Right lobe of liver (tissue), 4 donors: Measurements from ENCODE around the gene MAP3K1.

Source experiments
- POLR2A ChIP-seq: fragments of 450-650 bp; IDR thresholded peaks from one replicate; pipeline ENCODE4 v1.6.1; 2017; ENCODE audit warnings: antibody characterized with exemption, mild to moderate bottlenecking
- TF ChIP-seq, protein P1 (sequence below), 4 donors: fragments of 200-600 bp in 3 of 4; fragments of 450-650 bp in 1 of 4; IDR thresholded peaks; one replicate each; pipeline versions ENCODE4 v1.5.1 to v1.8.0; 2016 to 2022; ENCODE audit warnings: antibody characterized with exemption in 4 of 4, mild to moderate bottlenecking in 2 of 4
- donor health status: DM: no; HTN: no; CAD: no.
- donor health status: DM: no; HTN: no; CAD: no.
- donor health status: DM: no; HTN: yes; CAD: no.

GRCh38 chr5:56908942-56909293, 93.6 kb downstream of the MAP3K1 start:
- TF ChIP-seq POLR2A = no peak
- TF ChIP-seq, protein P1, sequence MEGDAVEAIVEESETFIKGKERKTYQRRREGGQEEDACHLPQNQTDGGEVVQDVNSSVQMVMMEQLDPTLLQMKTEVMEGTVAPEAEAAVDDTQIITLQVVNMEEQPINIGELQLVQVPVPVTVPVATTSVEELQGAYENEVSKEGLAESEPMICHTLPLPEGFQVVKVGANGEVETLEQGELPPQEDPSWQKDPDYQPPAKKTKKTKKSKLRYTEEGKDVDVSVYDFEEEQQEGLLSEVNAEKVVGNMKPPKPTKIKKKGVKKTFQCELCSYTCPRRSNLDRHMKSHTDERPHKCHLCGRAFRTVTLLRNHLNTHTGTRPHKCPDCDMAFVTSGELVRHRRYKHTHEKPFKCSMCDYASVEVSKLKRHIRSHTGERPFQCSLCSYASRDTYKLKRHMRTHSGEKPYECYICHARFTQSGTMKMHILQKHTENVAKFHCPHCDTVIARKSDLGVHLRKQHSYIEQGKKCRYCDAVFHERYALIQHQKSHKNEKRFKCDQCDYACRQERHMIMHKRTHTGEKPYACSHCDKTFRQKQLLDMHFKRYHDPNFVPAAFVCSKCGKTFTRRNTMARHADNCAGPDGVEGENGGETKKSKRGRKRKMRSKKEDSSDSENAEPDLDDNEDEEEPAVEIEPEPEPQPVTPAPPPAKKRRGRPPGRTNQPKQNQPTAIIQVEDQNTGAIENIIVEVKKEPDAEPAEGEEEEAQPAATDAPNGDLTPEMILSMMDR (IDR thresholded peaks at IDR 0.05) = no peak
